HCT116 (cell line): ENCODE data around the gene FAM209B. TPM values are rescaled to one million over a fixed set of nuclear protein-coding genes. Genes with fewer than 3 reads are reported as not detected.
A peak's percentile ranks its signal among the peaks of the same experiment; 100 is the strongest.

Experiments
- ATAC-seq: fragments of 200-7000 bp; cut with Tn5 transposase; 2 replicates; pipeline ENCODE4 v1.9.1; 2020; ENCODE audit warnings: mild to moderate bottlenecking, moderate library complexity
- BruUV-seq: library from RNA; stranded (reverse); fragments of 400-500 nt; replicated peaks from 2 replicates; lab custom pipeline; 2021; lab: Mats Ljungman, UMichigan
- CTCF ChIA-PET: fragments of 300-600 bp; sonication (Branson Sonifier 250); formaldehyde crosslinking; loops from one replicate; lab custom pipeline; 2021; ENCODE audit warnings: antibody characterized with exemption; lab: Charles Lee
- POLR2A ChIA-PET: fragments of 300-600, 350-600 bp; sonication (Branson Sonifier 250); formaldehyde crosslinking; loops from one replicate; lab custom pipeline; 2021; ENCODE audit warnings: antibody characterized with exemption; lab: Charles Lee
- RAD21 ChIA-PET, 2 experiments: fragments of 300-600 bp; sonication (Branson Sonifier 250); formaldehyde crosslinking; loops; one replicate each; lab custom pipeline; 2023; ENCODE audit warnings: low total read pairs in 2 of 2; ENCODE audit not compliant: uncharacterized antibody in 2 of 2, unreplicated experiment in 2 of 2, low non-redundant PET in 1 of 2; lab: Charles Lee
- DNase-seq: peaks from one replicate; pipeline ENCODE4 v3.0.0-alpha.2; 2010; ENCODE audit warnings: low read depth, low spot score
- H2AFZ ChIP-seq: fragments of 200-600 bp; shearing (Covaris generic), sonication (generic); 2 replicates; pipeline ENCODE4 v1.6.1; 2017; ENCODE audit warnings: low read depth, mixed run types, mixed read lengths, antibody characterized with exemption, low read length; ENCODE audit not compliant: poor library complexity, severe bottlenecking
- H3K27ac ChIP-seq: 2 replicates; pipeline ENCODE4 v1.5.1; 2012; ENCODE audit warnings: low read depth, low read length
- H3K27me3 ChIP-seq: fragments of 200-600 bp; sonication (generic); 2 replicates; pipeline ENCODE4 v1.6.1; 2016; ENCODE audit warnings: mixed run types, low read length, mixed read lengths; ENCODE audit not compliant: insufficient read depth
- H3K36me3 ChIP-seq, 2 experiments: fragments of 200-500 bp in 1 of 2; fragments of 200-600 bp in 1 of 2; sonication (Bioruptor generic) in 1 of 2; sonication (generic) in 1 of 2; 2 replicates each; pipeline versions ENCODE4 v1.5.1 to v1.6.1; 2014 to 2016; ENCODE audit warnings: low read length in 2 of 2, inconsistent platforms in 1 of 2, mixed read lengths in 1 of 2, mixed run types in 1 of 2; ENCODE audit not compliant: insufficient read depth in 2 of 2, control insufficient read depth in 1 of 2
- H3K4me1 ChIP-seq, 2 experiments: fragments of 200-600 bp in 1 of 2; sonication (generic) in 1 of 2; 2 replicates each; pipeline versions ENCODE4 v1.5.1 to v1.6.1; 2012 to 2017; ENCODE audit warnings: low read length in 2 of 2, inconsistent platforms in 1 of 2, mild to moderate bottlenecking in 1 of 2, mixed read lengths in 1 of 2, mixed run types in 1 of 2, moderate library complexity in 1 of 2; ENCODE audit not compliant: insufficient read depth in 2 of 2, control insufficient read depth in 1 of 2
- H3K4me2 ChIP-seq: fragments of 200-600 bp; sonication (generic); 2 replicates; pipeline ENCODE4 v1.6.1; 2017; ENCODE audit warnings: mixed run types, low read length, mixed read lengths
- H3K4me3 ChIP-seq, 2 experiments: fragments of 200-600 bp in 1 of 2; sonication (generic) in 1 of 2; replicated peaks in 1 of 2; 2 replicates each; pipeline ENCODE4 v1.5.1; 2011 to 2016; ENCODE audit warnings: low read length in 2 of 2, control low read depth in 1 of 2, low read depth in 1 of 2, mild to moderate bottlenecking in 1 of 2, mixed read lengths in 1 of 2, mixed run types in 1 of 2
- H3K79me2 ChIP-seq: fragments of 200-600 bp; sonication (generic); 2 replicates; pipeline ENCODE4 v1.6.1; 2017; ENCODE audit warnings: mild to moderate bottlenecking, mixed run types, low read length, moderate library complexity, mixed read lengths; ENCODE audit not compliant: insufficient read depth
- H3K9ac ChIP-seq: fragments of 200-600 bp; sonication (generic); 2 replicates; pipeline ENCODE4 v1.6.1; 2016; ENCODE audit warnings: low read length, mixed read lengths
- H3K9me2 ChIP-seq: fragments of 200-600 bp; sonication (generic), shearing (Covaris generic); 2 replicates; pipeline ENCODE4 v1.6.1; 2017; ENCODE audit warnings: mixed run types, mild to moderate bottlenecking, moderate library complexity; ENCODE audit not compliant: insufficient read depth
- H3K9me3 ChIP-seq, 2 experiments: fragments of 200-500 bp in 1 of 2; fragments of 200-600 bp in 1 of 2; sonication (Bioruptor generic) in 1 of 2; sonication (generic) in 1 of 2; 2 replicates each; pipeline ENCODE4 v1.6.1; 2014 to 2017; ENCODE audit warnings: low read length in 2 of 2, mixed read lengths in 2 of 2, inconsistent platforms in 1 of 2, low read depth in 1 of 2, mild to moderate bottlenecking in 1 of 2, mixed run types in 1 of 2, moderate library complexity in 1 of 2; ENCODE audit not compliant: control insufficient read depth in 1 of 2, insufficient read depth in 1 of 2
- H4K20me1 ChIP-seq: fragments of 200-600 bp; sonication (generic), shearing (Covaris generic); 2 replicates; pipeline ENCODE4 v1.6.1; 2017; ENCODE audit warnings: mixed run types, mild to moderate bottlenecking, moderate library complexity; ENCODE audit not compliant: insufficient read depth
- CBX3 ChIP-seq: IDR thresholded peaks from 2 replicates; pipeline ENCODE4 v1.6.1; 2012; ENCODE audit warnings: low read depth
- CTCF ChIP-seq, 3 experiments: fragments of 200-600 bp in 1 of 3; sonication (generic) in 1 of 3; IDR thresholded peaks in 2 of 3; conservative IDR thresholded peaks in 1 of 3; 2 replicates each; pipeline ENCODE4 v1.5.1; 2012 to 2017; ENCODE audit warnings: low read depth in 2 of 3, low read length in 2 of 3, antibody characterized with exemption in 1 of 3, borderline replicate concordance in 1 of 3, control low read depth in 1 of 3, mild to moderate bottlenecking in 1 of 3, mixed read lengths in 1 of 3, mixed run types in 1 of 3, moderate library complexity in 1 of 3; ENCODE audit not compliant: insufficient read depth in 1 of 3
- EGR1 ChIP-seq: IDR thresholded peaks from 2 replicates; pipeline ENCODE4 v1.6.1; 2012; ENCODE audit warnings: low read depth
- ELF1 ChIP-seq: IDR thresholded peaks from 2 replicates; pipeline ENCODE4 v1.6.1; 2012; ENCODE audit warnings: low read depth, borderline replicate concordance
- EZH2 ChIP-seq: fragments of 200-600 bp; sonication (generic); IDR thresholded peaks from 2 replicates; pipeline ENCODE4 v1.6.1; 2017; ENCODE audit warnings: antibody characterized with exemption, mixed run types
- EZH2phosphoT487 ChIP-seq: fragments of 200-600 bp; IDR thresholded peaks from 2 replicates; pipeline ENCODE4 v1.6.1; 2018; ENCODE audit warnings: antibody characterized with exemption, borderline replicate concordance
- FOSL1 ChIP-seq: IDR thresholded peaks from 2 replicates; pipeline ENCODE4 v1.6.1; 2012; ENCODE audit warnings: low read depth
- JUND ChIP-seq: IDR thresholded peaks from 2 replicates; pipeline ENCODE4 v1.6.1; 2012
- POLR2A ChIP-seq: IDR thresholded peaks from 2 replicates; pipeline ENCODE4 v1.7.0; 2011; ENCODE audit warnings: borderline replicate concordance; ENCODE audit not compliant: insufficient read depth, insufficient read length; ENCODE audit errors: extremely low read depth
- POLR2AphosphoS5 ChIP-seq: IDR thresholded peaks from 2 replicates; pipeline ENCODE4 v1.6.1; 2011; ENCODE audit warnings: mild to moderate bottlenecking, low read depth, low read length, moderate library complexity
- SIN3A ChIP-seq: IDR thresholded peaks from 2 replicates; pipeline ENCODE4 v1.6.1; 2012; ENCODE audit warnings: low read depth
- SRF ChIP-seq: IDR thresholded peaks from 2 replicates; pipeline ENCODE4 v1.6.1; 2012; ENCODE audit warnings: low read depth
- TCF7L2 ChIP-seq: IDR thresholded peaks from 2 replicates; pipeline ENCODE4 v1.7.0; 2011; ENCODE audit warnings: borderline replicate concordance, inconsistent platforms; ENCODE audit not compliant: insufficient read depth, insufficient read length; ENCODE audit errors: extremely low read depth
- YY1 ChIP-seq: IDR thresholded peaks from 2 replicates; pipeline ENCODE4 v1.6.1; 2011; ENCODE audit warnings: low read length, low read depth, moderate library complexity, mild to moderate bottlenecking; ENCODE audit not compliant: insufficient replicate concordance; ENCODE audit errors: extremely low read depth
- ZFX ChIP-seq: fragments of 450-650 bp; IDR thresholded peaks from 2 replicates; pipeline ENCODE4 v1.6.1; 2017
- ZNF274 ChIP-seq: fragments of 200-500 bp; sonication (Bioruptor generic); IDR thresholded peaks from 2 replicates; pipeline ENCODE4 v1.6.1; 2014; ENCODE audit warnings: mild to moderate bottlenecking, low read depth, low read length, inconsistent platforms
- intact Hi-C: fragments of 100-400 bp; cut with micrococcal nuclease; formaldehyde crosslinking; loops from 2 replicates; pipeline ENCODE4 v1.10.0; 2022
- total RNA-seq: library from RNA; stranded (reverse); gene quantifications from one replicate; pipeline ENCODE4 v1.2.1, GENCODE V29; 2021; ENCODE audit not compliant: unreplicated experiment
- TF ChIP-seq, protein P1 (sequence below): IDR thresholded peaks from 2 replicates; pipeline ENCODE4 v1.6.1; 2012
- TF ChIP-seq, protein P2 (sequence below): IDR thresholded peaks from 2 replicates; pipeline ENCODE4 v1.6.1; 2011; ENCODE audit warnings: mild to moderate bottlenecking, low read length, moderate library complexity; ENCODE audit not compliant: insufficient replicate concordance; ENCODE audit errors: extremely low read depth
- TF ChIP-seq, protein P3 (sequence below): IDR thresholded peaks from 2 replicates; pipeline ENCODE4 v1.6.1; 2012; ENCODE audit warnings: low read depth
- TF ChIP-seq, protein P4 (sequence below): IDR thresholded peaks from 2 replicates; pipeline ENCODE4 v1.6.1; 2012

Gene FAM209B
- total RNA-seq, 1 experiment from 2014 or later: not detected

DNA sequence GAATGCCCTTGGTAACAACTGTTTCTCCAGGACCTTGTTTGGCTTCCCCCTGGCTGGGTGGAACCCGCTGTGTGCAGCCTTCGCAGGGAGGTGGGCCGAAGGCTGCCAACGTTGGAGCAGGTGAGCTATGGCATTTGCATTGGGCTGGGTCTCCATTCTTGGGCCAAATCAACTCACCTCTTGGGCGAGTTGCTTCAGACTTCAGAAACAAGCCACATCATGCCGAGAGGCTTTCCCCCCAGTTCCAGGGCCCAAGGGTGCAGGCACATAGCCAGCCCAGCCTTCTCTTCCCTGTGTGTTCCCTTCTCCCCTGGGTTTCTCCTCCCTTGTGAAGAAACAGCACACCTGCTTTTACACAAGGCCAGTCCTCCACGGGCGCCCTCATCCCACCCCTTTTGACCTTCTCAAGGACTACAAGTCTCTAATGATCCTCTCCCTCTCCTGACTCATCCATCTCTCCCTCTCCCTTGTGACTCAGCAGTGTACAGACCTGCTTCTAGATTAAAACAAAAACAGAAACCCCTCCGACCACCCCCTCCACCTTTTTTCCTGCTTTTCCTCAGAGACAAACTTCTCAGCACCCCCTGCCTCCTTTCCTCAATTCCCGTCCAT is 41.6 kb downstream of the FAM209B start:
- no peaks in the 10 kb centered on the region for H3K36me3 ChIP-seq
- peak; percentile 51; the same call in 1 of the 2 replicates for ATAC-seq

More for the DNA sequence above, 41.6 kb downstream of the FAM209B start:
- ChIA-PET POLR2A (interaction anchor here (0.8 kb wide), 1 partner anchor 24 kb away, joined by 3 read pairs; no protein-coding TSS in a partner anchor), CTCF (no interaction called here)
- Histone ChIP-seq H3K4me1 (peaks cover 4 to 27% of the 10 kb centered on the region in 2 experiments; a peak in 2 of 4 replicates), H3K27ac (no peak overlapping the region), H3K9me3 (no peaks in the 10 kb centered on the region), H3K9ac (no peak overlapping the region), H3K4me3 (no peak overlapping the region), H3K4me2 (peak overlapping the region; percentile 36), H3K27me3 (no peaks in the 10 kb centered on the region), H3K79me2 (no peaks in the 10 kb centered on the region), H4K20me1 (no peaks in the 10 kb centered on the region), H3K9me2 (no peaks in the 10 kb centered on the region)
- intact Hi-C loops: loop anchor here (5.0 kb wide), 1 partner anchor 1922 kb away; no protein-coding TSS in a partner anchor
- no TSS peak for BruUV-seq
- DNase-seq: no peak
- TF ChIP-seq, protein P1, sequence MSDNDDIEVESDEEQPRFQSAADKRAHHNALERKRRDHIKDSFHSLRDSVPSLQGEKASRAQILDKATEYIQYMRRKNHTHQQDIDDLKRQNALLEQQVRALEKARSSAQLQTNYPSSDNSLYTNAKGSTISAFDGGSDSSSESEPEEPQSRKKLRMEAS: no peak
- TF ChIP-seq EGR1 (no peak), FOSL1 (no peak), YY1 (no peak), CTCF (IDR thresholded peaks at IDR 0.05 in 2 of 3, conservative IDR thresholded peaks at IDR 0.05 in 1 of 3; ENCODE audit: borderline replicate concordance in 1 of 3, insufficient read depth in 1 of 3, low read depth in 2 of 3, low read length in 2 of 3) (no peak), ELF1 (no peak), EZH2phosphoT487 (no peak), POLR2A (no peak), EZH2 (no peak), POLR2AphosphoS5 (no peak), ZNF274 (no peak), ZFX (no peak), SRF (no peak), JUND (no peak), TCF7L2 (no peak), SIN3A (no peak), CBX3 (no peak)
- TF ChIP-seq, protein P2, sequence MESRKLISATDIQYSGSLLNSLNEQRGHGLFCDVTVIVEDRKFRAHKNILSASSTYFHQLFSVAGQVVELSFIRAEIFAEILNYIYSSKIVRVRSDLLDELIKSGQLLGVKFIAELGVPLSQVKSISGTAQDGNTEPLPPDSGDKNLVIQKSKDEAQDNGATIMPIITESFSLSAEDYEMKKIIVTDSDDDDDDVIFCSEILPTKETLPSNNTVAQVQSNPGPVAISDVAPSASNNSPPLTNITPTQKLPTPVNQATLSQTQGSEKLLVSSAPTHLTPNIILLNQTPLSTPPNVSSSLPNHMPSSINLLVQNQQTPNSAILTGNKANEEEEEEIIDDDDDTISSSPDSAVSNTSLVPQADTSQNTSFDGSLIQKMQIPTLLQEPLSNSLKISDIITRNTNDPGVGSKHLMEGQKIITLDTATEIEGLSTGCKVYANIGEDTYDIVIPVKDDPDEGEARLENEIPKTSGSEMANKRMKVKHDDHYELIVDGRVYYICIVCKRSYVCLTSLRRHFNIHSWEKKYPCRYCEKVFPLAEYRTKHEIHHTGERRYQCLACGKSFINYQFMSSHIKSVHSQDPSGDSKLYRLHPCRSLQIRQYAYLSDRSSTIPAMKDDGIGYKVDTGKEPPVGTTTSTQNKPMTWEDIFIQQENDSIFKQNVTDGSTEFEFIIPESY: no peak
- TF ChIP-seq, protein P3, sequence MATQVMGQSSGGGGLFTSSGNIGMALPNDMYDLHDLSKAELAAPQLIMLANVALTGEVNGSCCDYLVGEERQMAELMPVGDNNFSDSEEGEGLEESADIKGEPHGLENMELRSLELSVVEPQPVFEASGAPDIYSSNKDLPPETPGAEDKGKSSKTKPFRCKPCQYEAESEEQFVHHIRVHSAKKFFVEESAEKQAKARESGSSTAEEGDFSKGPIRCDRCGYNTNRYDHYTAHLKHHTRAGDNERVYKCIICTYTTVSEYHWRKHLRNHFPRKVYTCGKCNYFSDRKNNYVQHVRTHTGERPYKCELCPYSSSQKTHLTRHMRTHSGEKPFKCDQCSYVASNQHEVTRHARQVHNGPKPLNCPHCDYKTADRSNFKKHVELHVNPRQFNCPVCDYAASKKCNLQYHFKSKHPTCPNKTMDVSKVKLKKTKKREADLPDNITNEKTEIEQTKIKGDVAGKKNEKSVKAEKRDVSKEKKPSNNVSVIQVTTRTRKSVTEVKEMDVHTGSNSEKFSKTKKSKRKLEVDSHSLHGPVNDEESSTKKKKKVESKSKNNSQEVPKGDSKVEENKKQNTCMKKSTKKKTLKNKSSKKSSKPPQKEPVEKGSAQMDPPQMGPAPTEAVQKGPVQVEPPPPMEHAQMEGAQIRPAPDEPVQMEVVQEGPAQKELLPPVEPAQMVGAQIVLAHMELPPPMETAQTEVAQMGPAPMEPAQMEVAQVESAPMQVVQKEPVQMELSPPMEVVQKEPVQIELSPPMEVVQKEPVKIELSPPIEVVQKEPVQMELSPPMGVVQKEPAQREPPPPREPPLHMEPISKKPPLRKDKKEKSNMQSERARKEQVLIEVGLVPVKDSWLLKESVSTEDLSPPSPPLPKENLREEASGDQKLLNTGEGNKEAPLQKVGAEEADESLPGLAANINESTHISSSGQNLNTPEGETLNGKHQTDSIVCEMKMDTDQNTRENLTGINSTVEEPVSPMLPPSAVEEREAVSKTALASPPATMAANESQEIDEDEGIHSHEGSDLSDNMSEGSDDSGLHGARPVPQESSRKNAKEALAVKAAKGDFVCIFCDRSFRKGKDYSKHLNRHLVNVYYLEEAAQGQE: no peak
- TF ChIP-seq, protein P4, sequence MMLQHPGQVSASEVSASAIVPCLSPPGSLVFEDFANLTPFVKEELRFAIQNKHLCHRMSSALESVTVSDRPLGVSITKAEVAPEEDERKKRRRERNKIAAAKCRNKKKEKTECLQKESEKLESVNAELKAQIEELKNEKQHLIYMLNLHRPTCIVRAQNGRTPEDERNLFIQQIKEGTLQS: no peak
- TF ChIP-seq, all 23 proteins: peak for 0
- RAD21 ChIA-PET: no interaction called here
- H2AFZ ChIP-seq: peak overlapping the region; percentile 35
